Measurements from ENCODE around the gene ABCB11.

GRCh38 chr2:168992026-168992425, 39.1 kb downstream of the ABCB11 start:
- no peak for TF ChIP-seq CTCF (IDR thresholded peaks at IDR 0.05)
- TF ChIP-seq POLR2A (IDR thresholded peaks at IDR 0.05) = no peak
